Caco-2 (cell line): Measurements from ENCODE around the gene ZNF552. TPM values are rescaled to one million over a fixed set of nuclear protein-coding genes. Genes with fewer than 3 reads are reported as not detected.
"Not testable (repeated sequence)": the region's sequence is repeated elsewhere in the genome, so short reads cannot be mapped to it uniquely, and the experiment has no call there.

ENCODE experiments used
- BruUV-seq: library from RNA; stranded (reverse); fragments of 400-500 nt; replicated peaks from 2 replicates; lab custom pipeline; 2021; lab: Mats Ljungman, UMichigan
- CTCF ChIA-PET: fragments of 300-600 bp; sonication (Branson Sonifier 250); formaldehyde crosslinking; loops from one replicate; lab custom pipeline; 2022; ENCODE audit warnings: antibody characterized with exemption; lab: Charles Lee
- POLR2A ChIA-PET: fragments of 300-600 bp; sonication (Branson Sonifier 250); formaldehyde crosslinking; loops from one replicate; lab custom pipeline; 2022; ENCODE audit warnings: antibody characterized with exemption; lab: Charles Lee
- DNase-seq, 2 experiments: peaks; one replicate each; pipeline versions ENCODE4 v3.0.0 to v3.0.0-alpha.2; 2020 to 2022
- H3K27me3 ChIP-seq: replicated peaks from 2 replicates; pipeline ENCODE4 v1.6.0; 2011; ENCODE audit warnings: low read length; ENCODE audit not compliant: control insufficient read depth, insufficient read depth
- H3K36me3 ChIP-seq: 2 replicates; pipeline ENCODE4 v1.5.1; 2011; ENCODE audit warnings: low read length; ENCODE audit not compliant: control insufficient read depth, insufficient read depth
- H3K4me1 ChIP-seq: fragments of 250-450 bp; sonication (Bioruptor Pico); 2 replicates; pipeline ENCODE4 v1.5.1; 2020; ENCODE audit warnings: mild to moderate bottlenecking
- H3K4me3 ChIP-seq: 2 replicates; pipeline ENCODE4 v1.5.1; 2011; ENCODE audit warnings: low read depth, mild to moderate bottlenecking, control low read depth, low read length
- H3K9me3 ChIP-seq: fragments of 250-450 bp; sonication (Bioruptor Pico); 2 replicates; pipeline ENCODE4 v1.5.1; 2020; ENCODE audit warnings: mild to moderate bottlenecking, moderate library complexity
- H3K27ac Mint-ChIP-seq: one replicate; pipeline ENCODE4 v1.8.0; 2022; ENCODE audit warnings: mixed read lengths; ENCODE audit not compliant: unreplicated experiment
- H3K27me3 Mint-ChIP-seq: one replicate; pipeline ENCODE4 v1.8.0; 2022; ENCODE audit warnings: mixed read lengths; ENCODE audit not compliant: insufficient read depth, unreplicated experiment
- H3K36me3 Mint-ChIP-seq: one replicate; pipeline ENCODE4 v1.8.0; 2022; ENCODE audit warnings: mild to moderate bottlenecking, mixed read lengths; ENCODE audit not compliant: insufficient read depth, unreplicated experiment
- H3K4me1 Mint-ChIP-seq: one replicate; pipeline ENCODE4 v1.8.0; 2022; ENCODE audit warnings: low read depth, mixed read lengths; ENCODE audit not compliant: unreplicated experiment
- H3K4me3 Mint-ChIP-seq: one replicate; pipeline ENCODE4 v1.8.0; 2022; ENCODE audit warnings: mild to moderate bottlenecking, moderate library complexity, mixed read lengths; ENCODE audit not compliant: unreplicated experiment
- H3K9me3 Mint-ChIP-seq: one replicate; pipeline ENCODE4 v1.8.0; 2022; ENCODE audit warnings: mixed read lengths; ENCODE audit not compliant: unreplicated experiment
- CTCF ChIP-seq, 2 experiments: fragments of 200-600 bp in 1 of 2; IDR thresholded peaks; 1 replicate in 1 of 2; 2 replicates in 1 of 2; pipeline versions ENCODE4 v1.5.1 to v1.8.0; 2011 to 2022; ENCODE audit warnings: antibody characterized with exemption in 1 of 2, control low read depth in 1 of 2, inconsistent platforms in 1 of 2, low read depth in 1 of 2, low read length in 1 of 2, mild to moderate bottlenecking in 1 of 2, moderate library complexity in 1 of 2; ENCODE audit not compliant: insufficient read depth in 1 of 2, severe bottlenecking in 1 of 2, unreplicated experiment in 1 of 2
- intact Hi-C: fragments of 100-400 bp; cut with micrococcal nuclease; formaldehyde crosslinking; loops from one replicate; pipeline ENCODE4 v1.10.0; 2022; ENCODE audit not compliant: unreplicated experiment
- total RNA-seq: library from RNA; stranded (reverse); gene quantifications from 2 replicates; pipeline ENCODE4 v1.2.3, GENCODE V29; 2022

Gene ZNF552
- total RNA-seq, 1 experiment from 2014 or later, result 48.2 TPM

- DNase-seq, result peak; percentile 61 to 80
- peak overlapping the region; percentile 97 for H3K4me3 Mint-ChIP-seq
- peaks cover 77% of the 10 kb centered on the region for H3K36me3 Mint-ChIP-seq
- peak overlapping the region; percentile 99 for H3K27ac Mint-ChIP-seq
- no peaks in the 10 kb centered on the region for H3K9me3 Mint-ChIP-seq
- no peaks in the 10 kb centered on the region for H3K27me3 Mint-ChIP-seq
- POLR2A ChIA-PET, result interaction anchor here (0.6 to 1.4 kb wide), 5 partner anchors 35 to 134 kb away, joined by 3 to 7 read pairs (median 4); partner anchors contain the start of genes ZNF417, ZNF551 and ZNF776
- Histone ChIP-seq H3K27me3 (no peaks in the 10 kb centered on the region), H3K4me3 (peak overlapping the region; percentile 30), H3K36me3 (peaks cover 2% of the 10 kb centered on the region; the same call in 1 of the 2 replicates), H3K9me3 (no peaks in the 10 kb centered on the region), H3K4me1 (peaks cover 50% of the 10 kb centered on the region)
- no peak for TF ChIP-seq CTCF (IDR thresholded peaks at IDR 0.05; ENCODE audit: insufficient read depth in 1 of 2, low read depth in 1 of 2, low read length in 1 of 2, severe bottlenecking in 1 of 2, unreplicated experiment in 1 of 2)
- no TSS peak for BruUV-seq
- intact Hi-C loops, result loop anchor here (2.0 to 10.0 kb wide), 2 partner anchors 33 to 99 kb away; partner anchors contain the start of genes ZNF417 and ZNF587
- CTCF ChIA-PET, result interaction anchor here (0.6 to 1.2 kb wide), 2 partner anchors 34 to 50 kb away, joined by 3 to 4 read pairs; partner anchors contain the start of gene ZNF587
- peaks cover 56% of the 10 kb centered on the region for H3K4me1 Mint-ChIP-seq
Observed at GRCh38 chr19:57815247-57816075, 748 bp upstream of the ZNF552 start.

- CTCF ChIA-PET, result no interaction called here
- intact Hi-C loops, result loop anchor here (2.0 to 10.0 kb wide), 4 partner anchors 35 to 237 kb away; partner anchors contain the start of genes ZNF416, ZNF417, ZNF587 and ZNF776
- POLR2A ChIA-PET, result interaction anchor here (0.6 to 1.4 kb wide), 2 partner anchors 37 to 256 kb away, joined by 6 to 11 read pairs; no protein-coding TSS in a partner anchor
- Mint-ChIP-seq H3K4me1 (peaks cover 58% of the 10 kb centered on the region), H3K27me3 (no peaks in the 10 kb centered on the region), H3K4me3 (peak overlapping the region; percentile 97), H3K36me3 (peaks cover 77% of the 10 kb centered on the region), H3K27ac (peak overlapping the region; percentile 99), H3K9me3 (no peaks in the 10 kb centered on the region)
- Histone ChIP-seq H3K4me1 (peaks cover 61% of the 10 kb centered on the region), H3K27me3 (no peaks in the 10 kb centered on the region), H3K4me3 (peak overlapping the region; percentile 91), H3K36me3 (peaks cover 8% of the 10 kb centered on the region), H3K9me3 (no peaks in the 10 kb centered on the region)
- DNase-seq, result peak; percentile 76 to 85
- no peak for TF ChIP-seq CTCF (IDR thresholded peaks at IDR 0.05; ENCODE audit: insufficient read depth in 1 of 2, low read depth in 1 of 2, low read length in 1 of 2, severe bottlenecking in 1 of 2, unreplicated experiment in 1 of 2)
- TSS peak; percentile 51 for BruUV-seq
Observed at GRCh38 chr19:57813919-57814504, 701 bp downstream of the ZNF552 start.

GRCh38 chr19:57812975-57813820, 1.5 kb downstream of the ZNF552 start:
- CTCF ChIA-PET, H3K27me3 ChIP-seq, H3K9me3 ChIP-seq, H3K36me3 ChIP-seq, BruUV-seq, DNase-seq, POLR2A ChIA-PET, H3K27me3 Mint-ChIP-seq, H3K9me3 Mint-ChIP-seq: not testable (repeated sequence)
- H3K4me1 ChIP-seq, result peaks cover 55% of the 10 kb centered on the region
- peak overlapping the region; percentile 91 for H3K4me3 ChIP-seq
- Mint-ChIP-seq H3K4me1 (peaks cover 53% of the 10 kb centered on the region), H3K27ac (peak overlapping the region; percentile 99), H3K4me3 (peak overlapping the region; percentile 97), H3K36me3 (peaks cover 85% of the 10 kb centered on the region)
- intact Hi-C loops, result loop anchor here (5.0 to 10.0 kb wide), 3 partner anchors 66 to 236 kb away; partner anchors contain the start of genes ZNF416, ZNF417 and ZNF776
